GM12892 (cell line): ENCODE measurements around the gene ALKBH3.

Experiments
- POLR2A ChIP-seq: IDR thresholded peaks from 2 replicates; pipeline ENCODE4 v1.6.1; 2011; ENCODE audit warnings: low read depth, low read length, control low read depth
- POLR2AphosphoS5 ChIP-seq: IDR thresholded peaks from 2 replicates; pipeline ENCODE4 v1.6.1; 2011; ENCODE audit warnings: low read depth, low read length, control low read depth
- TAF1 ChIP-seq: IDR thresholded peaks from 2 replicates; pipeline ENCODE4 v1.6.1; 2011; ENCODE audit warnings: low read depth, mild to moderate bottlenecking, control low read depth, low read length, borderline replicate concordance

GRCh38 chr11:43954241-43954640 lies 73.6 kb downstream of the ALKBH3 start:
- no peak for TF ChIP-seq POLR2A
- TF ChIP-seq TAF1, result no peak
- TF ChIP-seq POLR2AphosphoS5, result no peak
